Upper lobe of right lung (tissue), 1 donor: ENCODE results near the gene ANKRD44. TPM values are rescaled to one million over a fixed set of nuclear protein-coding genes. Genes with fewer than 3 reads are reported as not detected.

ENCODE experiments used
- ATAC-seq: fragments of 200-7000 bp; cut with Tn5 transposase; one replicate; pipeline ENCODE4 v1.9.1; 2020; ENCODE audit warnings: mild to moderate bottlenecking, moderate library complexity
- DNase-seq: peaks from one replicate; pipeline ENCODE4 v3.0.0-alpha.2; 2020
- H3K27ac ChIP-seq: fragments of 200-600 bp; one replicate; pipeline ENCODE4 v1.8.0; 2022
- H3K27me3 ChIP-seq: fragments of 200-600 bp; one replicate; pipeline ENCODE4 v1.8.0; 2022; ENCODE audit warnings: mild to moderate bottlenecking
- H3K36me3 ChIP-seq: fragments of 200-600 bp; one replicate; pipeline ENCODE4 v1.8.0; 2022
- H3K4me1 ChIP-seq: fragments of 200-600 bp; one replicate; pipeline ENCODE4 v1.8.0; 2022
- H3K4me3 ChIP-seq: fragments of 200-600 bp; one replicate; pipeline ENCODE4 v1.8.0; 2022; ENCODE audit warnings: mild to moderate bottlenecking
- H3K9me3 ChIP-seq: fragments of 200-600 bp; one replicate; pipeline ENCODE4 v1.8.0; 2022
- CTCF ChIP-seq: fragments of 200-600 bp; IDR thresholded peaks from one replicate; pipeline ENCODE4 v1.8.0; 2022; ENCODE audit warnings: antibody characterized with exemption
- intact Hi-C: fragments of 100-400 bp; cut with DNase I; formaldehyde crosslinking; loops from one replicate; pipeline ENCODE4 v1.11.0; 2022
- total RNA-seq: library from RNA; stranded (reverse); fragmentation: NEBNext Ultra II Directional; extraction: Animal tissue kit (Norgen Biotek cat#: 25700); gene quantifications from one replicate; pipeline ENCODE4 v1.2.1, GENCODE V29; 2021
- donor health status: DM: no; HTN: yes; CAD: no; lungs with severe emphysema.

ANKRD44 gene
- total RNA-seq, 1 donor from 2014 or later: 51.4 TPM

- no peak overlapping the region for H3K27ac ChIP-seq
- peak; percentile 43 for ATAC-seq
These were observed 150.8 kb downstream of the ANKRD44 start for GRCh38 chr2:197159661-197160211.

GRCh38 chr2:197158591-197159550, 151.7 kb downstream of the ANKRD44 start:
- DNase-seq: no peak
- intact Hi-C loops: no loop called here
- Histone ChIP-seq H3K4me3 (no peak overlapping the region), H3K36me3 (no peaks in the 10 kb centered on the region), H3K4me1 (peaks cover 32% of the 10 kb centered on the region), H3K27ac (no peak overlapping the region), H3K9me3 (no peaks in the 10 kb centered on the region), H3K27me3 (no peaks in the 10 kb centered on the region)
- peak; percentile 56 for ATAC-seq
- no peak for TF ChIP-seq CTCF

More at GRCh38 chr2:197159661-197160211, 150.8 kb downstream of the ANKRD44 start:
- no peaks in the 10 kb centered on the region for H3K36me3 ChIP-seq
- peaks cover 32% of the 10 kb centered on the region for H3K4me1 ChIP-seq
- H3K27me3 ChIP-seq: no peaks in the 10 kb centered on the region
- DNase-seq: no peak
- no peak overlapping the region for H3K4me3 ChIP-seq
- no peaks in the 10 kb centered on the region for H3K9me3 ChIP-seq
- intact Hi-C loops: no loop called here
- TF ChIP-seq CTCF: no peak

GRCh38 chr2:197157879-197158537, 152.6 kb downstream of the ANKRD44 start:
- no peak for DNase-seq
- no peaks in the 10 kb centered on the region for H3K36me3 ChIP-seq
- peaks cover 35% of the 10 kb centered on the region for H3K4me1 ChIP-seq
- no peaks in the 10 kb centered on the region for H3K27me3 ChIP-seq
- no peak overlapping the region for H3K4me3 ChIP-seq
- no peak for ATAC-seq
- TF ChIP-seq CTCF: no peak
- intact Hi-C loops: no loop called here
- no peak overlapping the region for H3K27ac ChIP-seq
- no peaks in the 10 kb centered on the region for H3K9me3 ChIP-seq

GRCh38 chr2:197156771-197157170, 153.8 kb downstream of the ANKRD44 start:
- Histone ChIP-seq H3K27me3 (no peaks in the 10 kb centered on the region), H3K4me1 (peaks cover 43% of the 10 kb centered on the region), H3K9me3 (no peaks in the 10 kb centered on the region), H3K4me3 (no peak overlapping the region), H3K27ac (no peak overlapping the region), H3K36me3 (no peaks in the 10 kb centered on the region)
- DNase-seq: no peak
- ATAC-seq: no peak
- intact Hi-C loops: no loop called here
- no peak for TF ChIP-seq CTCF

- TF ChIP-seq CTCF: no peak
- no peak overlapping the region for H3K4me3 ChIP-seq
- H3K4me1 ChIP-seq: peaks cover 21% of the 10 kb centered on the region
- ATAC-seq (peak; percentile 86), DNase-seq (no peak)
- H3K9me3 ChIP-seq: no peaks in the 10 kb centered on the region
- H3K27me3 ChIP-seq: no peaks in the 10 kb centered on the region
- intact Hi-C loops: no loop called here
- H3K36me3 ChIP-seq: no peaks in the 10 kb centered on the region
- H3K27ac ChIP-seq: peak overlapping the region; percentile 1
These were observed 157.9 kb downstream of the ANKRD44 start for GRCh38 chr2:197152451-197153228.
